GM18511 (cell line): Measurements from ENCODE around the gene SOX10.

ENCODE experiments used
- ATAC-seq: cut with Tn5 transposase; IDR thresholded peaks from one replicate; pipeline ENCODE4 v1.9.1; 2021; ENCODE audit warnings: mild to moderate bottlenecking, moderate library complexity; ENCODE audit not compliant: unreplicated experiment

SOX10 gene

GRCh38 chr22:38016182-38017151, 32.1 kb upstream of the SOX10 start:
- no peak for ATAC-seq

GRCh38 chr22:38014083-38014482, 29.7 kb upstream of the SOX10 start:
- ATAC-seq, result no peak

GRCh38 chr22:38012604-38013072, 28.3 kb upstream of the SOX10 start:
- no peak for ATAC-seq

- no peak for ATAC-seq
Measured at GRCh38 chr22:38009000-38009806, 24.8 kb upstream of the SOX10 start.

GRCh38 chr22:38007330-38007902, 23.1 kb upstream of the SOX10 start:
- ATAC-seq, result no peak

- ATAC-seq, result no peak
Measured at GRCh38 chr22:38006906-38007305, 22.6 kb upstream of the SOX10 start.

- no peak for ATAC-seq
Measured at GRCh38 chr22:38005943-38006342, 21.6 kb upstream of the SOX10 start.

- no peak for ATAC-seq
Measured at GRCh38 chr22:37999640-38000272, 15.4 kb upstream of the SOX10 start.

- no peak for ATAC-seq
Measured at GRCh38 chr22:37999236-37999635, 14.9 kb upstream of the SOX10 start.

GRCh38 chr22:37998543-37998942, 14.2 kb upstream of the SOX10 start:
- ATAC-seq, result no peak

- no peak for ATAC-seq
Measured at GRCh38 chr22:37996515-37997246, 12.3 kb upstream of the SOX10 start.

GRCh38 chr22:37996079-37996478, 11.7 kb upstream of the SOX10 start:
- ATAC-seq, result no peak

GRCh38 chr22:37995460-37995859, 11.1 kb upstream of the SOX10 start:
- ATAC-seq, result no peak

GRCh38 chr22:37994982-37995381, 10.6 kb upstream of the SOX10 start:
- no peak for ATAC-seq

GRCh38 chr22:37994049-37994448, 9.7 kb upstream of the SOX10 start:
- ATAC-seq, result no peak

- ATAC-seq, result no peak
Measured at GRCh38 chr22:37991731-37992442, 7.5 kb upstream of the SOX10 start.

GRCh38 chr22:37990862-37991261, 6.5 kb upstream of the SOX10 start:
- no peak for ATAC-seq

GRCh38 chr22:37990301-37990700, 5.9 kb upstream of the SOX10 start:
- ATAC-seq, result no peak
